GM19193 (cell line): ENCODE results near the gene PAM.

Experiments
- POLR2A ChIP-seq: IDR thresholded peaks from 4 replicates; pipeline ENCODE4 v1.6.1; 2011; ENCODE audit not compliant: insufficient read depth, insufficient read length; ENCODE audit errors: extremely low read depth

PAM gene

DNA sequence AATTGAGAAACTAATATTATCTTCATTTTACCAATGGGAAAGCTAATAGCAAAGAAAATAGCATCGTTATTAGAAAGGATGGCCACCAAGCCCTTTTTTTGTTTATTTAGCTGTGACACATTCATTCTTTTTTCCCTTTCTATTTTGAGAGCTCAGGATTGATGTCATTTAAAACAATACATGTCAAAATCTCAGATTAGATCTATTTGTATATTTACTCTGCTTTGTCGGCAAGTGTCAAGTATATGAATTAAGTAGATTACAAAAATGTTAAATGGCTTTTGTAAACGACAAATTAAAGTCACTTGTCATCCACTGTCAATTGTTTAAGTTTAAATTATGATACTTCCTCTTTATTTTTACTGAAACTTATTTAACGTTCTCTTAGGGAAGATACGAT, 118.9 kb downstream of the PAM start:
- TF ChIP-seq POLR2A = no peak

DNA sequence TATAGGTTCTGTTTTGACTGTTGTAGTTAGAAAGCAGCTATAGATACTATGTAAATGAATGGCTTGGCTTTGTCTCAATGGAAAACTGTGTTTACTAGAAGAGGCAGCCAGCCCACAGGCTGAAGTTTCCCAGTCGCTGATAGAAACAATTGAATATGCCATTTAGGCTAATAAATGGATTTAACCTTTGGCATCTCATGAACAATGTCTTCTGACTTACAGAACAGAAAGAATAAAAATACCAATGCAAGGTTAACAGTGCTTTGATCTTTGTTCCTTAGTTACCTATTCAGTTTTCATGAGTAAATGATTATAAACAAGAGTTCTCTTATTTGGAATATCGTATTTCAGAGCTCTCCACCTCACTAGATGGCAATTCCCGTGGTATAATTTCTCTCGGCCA, 120.6 kb downstream of the PAM start:
- TF ChIP-seq POLR2A = no peak

DNA sequence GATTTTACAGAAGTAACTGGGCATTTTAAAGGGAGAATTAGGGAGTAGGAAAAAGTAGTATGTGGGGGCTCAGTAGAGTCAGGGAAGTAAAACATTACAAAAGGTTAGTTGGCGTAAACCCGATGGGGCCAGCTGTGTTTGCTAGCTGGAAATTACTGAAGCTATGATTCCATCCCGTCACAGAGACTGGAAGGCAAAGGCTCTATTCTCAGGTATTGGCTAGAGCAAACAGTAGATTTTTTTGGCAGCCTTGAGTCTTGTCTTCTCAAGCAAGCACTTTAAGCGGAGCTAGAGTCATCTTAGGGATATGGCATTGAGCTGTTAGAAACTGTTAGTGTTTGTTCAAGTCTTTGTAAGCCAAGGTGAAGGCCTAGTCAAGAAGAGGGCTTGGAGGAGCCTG, 121.5 kb downstream of the PAM start:
- TF ChIP-seq POLR2A = no peak

DNA sequence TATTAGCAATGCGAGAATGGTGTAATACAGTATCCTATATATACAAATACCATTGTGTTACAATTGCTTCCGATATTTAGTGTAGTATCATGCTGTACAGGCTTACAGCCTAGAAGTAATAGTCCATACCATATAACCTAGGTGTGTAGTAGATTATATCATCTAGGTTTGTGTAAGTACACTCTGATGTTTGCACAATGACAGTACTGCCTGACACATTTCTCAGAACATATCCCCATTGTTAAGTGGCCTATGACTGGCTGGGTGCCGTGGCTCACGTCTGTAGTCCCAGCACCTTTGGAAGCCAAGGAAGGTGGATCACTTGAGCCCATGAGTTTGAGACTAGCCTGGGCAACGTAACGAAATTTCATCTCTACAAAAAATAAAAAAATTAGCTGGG, 124.6 kb downstream of the PAM start:
- TF ChIP-seq POLR2A = no peak

DNA sequence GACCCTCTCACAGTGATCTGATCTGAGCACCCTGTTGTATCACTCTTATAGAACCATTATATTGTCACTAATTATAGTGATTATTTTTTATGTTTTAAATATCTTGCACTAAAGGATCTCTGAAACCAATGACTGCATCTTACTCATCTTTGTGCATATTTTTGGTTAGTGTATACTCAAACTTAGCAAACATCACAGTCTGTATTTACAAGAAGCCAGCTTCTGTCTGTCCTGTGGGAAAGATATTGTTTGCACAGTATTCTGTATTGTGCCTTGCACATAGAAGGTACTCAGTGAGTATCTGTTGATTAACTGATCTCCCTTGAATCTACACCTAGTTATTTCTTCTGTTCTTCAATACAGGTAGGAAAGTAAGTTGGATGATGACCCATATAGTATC, 131.5 kb downstream of the PAM start:
- TF ChIP-seq POLR2A = no peak

DNA sequence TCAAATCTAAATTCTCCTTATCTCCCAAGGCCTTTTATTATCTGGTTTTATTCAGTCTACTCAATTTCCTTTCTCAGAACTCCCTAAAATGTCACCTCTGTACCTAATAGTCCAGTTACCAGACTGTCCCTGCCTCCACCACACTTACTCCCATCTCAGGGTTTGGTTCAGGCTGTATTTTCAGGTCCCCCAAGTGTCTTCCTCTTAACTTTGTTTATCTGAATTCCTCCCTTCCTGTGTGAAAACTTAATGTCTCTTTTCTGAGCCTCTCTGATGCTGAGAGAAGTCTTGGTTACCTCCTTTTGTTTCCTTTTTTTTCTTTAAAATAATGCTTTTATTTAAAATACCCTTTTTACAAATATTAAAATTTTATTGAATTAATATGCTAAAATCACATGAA, 133.4 kb downstream of the PAM start:
- no peak for TF ChIP-seq POLR2A

DNA sequence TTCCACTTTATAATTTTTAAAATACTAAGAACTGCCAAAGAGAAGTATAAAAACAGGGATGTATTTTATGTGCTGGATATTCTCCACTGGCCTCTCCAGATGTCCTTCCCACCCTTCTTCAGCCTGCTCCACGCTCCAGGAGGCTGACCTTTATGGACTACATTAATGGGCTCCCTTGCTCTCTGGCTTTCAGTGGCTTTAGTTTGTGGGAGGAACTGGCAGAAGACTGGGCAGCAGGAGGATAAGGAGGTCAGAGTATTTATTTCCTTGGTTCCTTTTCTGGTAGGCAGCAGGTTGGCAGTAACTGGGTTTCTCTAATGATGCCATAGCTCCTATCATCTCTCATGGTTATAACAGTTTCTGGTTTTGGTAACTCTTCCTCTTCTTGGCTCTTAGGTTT, 133.9 kb downstream of the PAM start:
- no peak for TF ChIP-seq POLR2A

DNA sequence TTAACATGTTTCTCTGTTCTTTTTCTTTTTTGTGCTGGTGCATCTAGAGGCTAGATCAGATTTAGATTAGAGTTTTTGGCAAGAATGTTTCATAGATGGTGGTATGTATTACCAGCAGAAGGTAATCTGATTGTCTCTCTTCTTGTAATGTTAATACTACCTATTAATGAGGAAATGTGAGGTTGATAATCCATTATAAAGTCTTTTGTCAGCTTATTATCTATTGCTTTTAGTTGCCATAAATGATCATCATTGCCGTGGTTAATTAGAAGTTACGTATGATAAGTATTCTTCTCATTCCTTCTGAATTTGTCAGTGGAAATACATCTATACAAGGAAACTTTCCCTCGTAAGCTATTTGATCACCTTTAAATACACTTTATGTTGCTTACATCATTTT, 135.0 kb downstream of the PAM start:
- TF ChIP-seq POLR2A = no peak

DNA sequence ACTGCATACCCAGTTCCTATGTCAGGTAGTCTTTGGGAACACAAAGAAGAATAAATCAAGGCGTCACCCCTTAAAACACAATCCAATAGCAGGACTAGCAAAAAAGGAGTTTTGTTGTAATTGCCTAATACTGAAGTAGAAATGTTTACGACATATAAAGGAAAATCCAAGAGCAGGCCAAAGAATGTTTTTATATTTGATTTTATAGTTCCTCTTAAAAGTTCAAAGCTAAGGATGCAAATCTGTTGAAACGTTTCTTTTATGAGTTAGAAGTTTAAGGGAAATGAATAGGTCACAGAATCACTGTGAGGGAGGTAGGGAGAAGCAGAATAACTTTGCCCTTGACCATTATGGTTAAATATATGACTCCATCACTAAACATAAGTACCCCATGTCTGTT, 136.1 kb downstream of the PAM start:
- no peak for TF ChIP-seq POLR2A

DNA sequence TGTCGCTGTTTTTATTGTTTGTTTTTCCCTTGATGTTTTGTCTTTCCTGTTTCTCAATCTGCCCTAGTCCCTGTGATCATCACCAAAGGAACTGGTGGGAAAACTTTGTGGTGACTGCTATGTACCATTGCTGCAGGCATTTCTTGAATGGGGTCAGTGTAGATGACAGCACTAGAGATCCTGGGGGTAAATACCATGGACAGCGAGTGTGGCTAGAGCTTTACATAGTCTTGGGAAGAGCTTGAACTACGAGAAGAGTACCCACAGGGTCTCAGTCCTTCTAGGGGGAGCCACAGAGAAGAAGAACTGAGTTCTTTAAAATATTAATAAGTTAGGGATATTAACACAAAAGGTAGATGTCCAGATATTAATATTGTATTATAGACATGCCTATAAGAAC, 138.8 kb downstream of the PAM start:
- no peak for TF ChIP-seq POLR2A

DNA sequence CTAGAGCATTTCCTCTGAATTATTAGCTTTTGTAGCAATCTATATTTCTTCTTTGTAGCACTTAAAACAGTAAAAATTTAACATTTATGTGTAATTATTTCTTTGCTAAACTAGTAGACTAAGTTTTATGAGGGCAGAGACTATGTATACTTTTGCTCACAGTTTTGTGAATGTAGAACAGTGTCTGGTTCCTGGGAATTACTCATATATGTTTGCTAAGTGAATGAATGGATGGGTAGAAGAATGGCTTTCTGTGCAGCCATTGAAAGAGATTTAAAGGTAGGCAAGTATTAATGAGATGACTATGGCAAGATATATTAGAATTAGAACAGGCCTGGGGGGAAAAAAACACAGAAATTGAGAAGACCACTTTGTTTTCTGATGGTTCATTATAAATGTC, 140.1 kb downstream of the PAM start:
- TF ChIP-seq POLR2A = no peak

DNA sequence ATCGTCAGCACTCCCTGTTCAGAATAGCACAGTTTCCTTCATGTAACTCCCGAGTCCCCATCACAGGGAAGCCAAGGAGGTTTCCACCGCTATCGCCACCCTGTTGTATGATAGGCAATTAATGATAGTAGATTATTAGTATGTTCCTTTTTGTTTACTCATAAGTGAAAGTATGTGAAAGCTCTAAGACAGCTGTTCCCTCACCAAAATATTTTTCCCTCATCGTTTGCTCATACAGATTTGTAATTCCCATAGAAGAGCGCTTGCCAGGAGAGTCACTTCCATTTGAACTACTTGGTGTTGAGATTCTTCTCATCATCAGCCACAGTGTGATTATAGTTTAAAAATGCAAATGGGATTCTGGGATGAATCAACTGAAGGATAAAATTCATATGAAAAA, 140.9 kb downstream of the PAM start:
- TF ChIP-seq POLR2A = no peak

DNA sequence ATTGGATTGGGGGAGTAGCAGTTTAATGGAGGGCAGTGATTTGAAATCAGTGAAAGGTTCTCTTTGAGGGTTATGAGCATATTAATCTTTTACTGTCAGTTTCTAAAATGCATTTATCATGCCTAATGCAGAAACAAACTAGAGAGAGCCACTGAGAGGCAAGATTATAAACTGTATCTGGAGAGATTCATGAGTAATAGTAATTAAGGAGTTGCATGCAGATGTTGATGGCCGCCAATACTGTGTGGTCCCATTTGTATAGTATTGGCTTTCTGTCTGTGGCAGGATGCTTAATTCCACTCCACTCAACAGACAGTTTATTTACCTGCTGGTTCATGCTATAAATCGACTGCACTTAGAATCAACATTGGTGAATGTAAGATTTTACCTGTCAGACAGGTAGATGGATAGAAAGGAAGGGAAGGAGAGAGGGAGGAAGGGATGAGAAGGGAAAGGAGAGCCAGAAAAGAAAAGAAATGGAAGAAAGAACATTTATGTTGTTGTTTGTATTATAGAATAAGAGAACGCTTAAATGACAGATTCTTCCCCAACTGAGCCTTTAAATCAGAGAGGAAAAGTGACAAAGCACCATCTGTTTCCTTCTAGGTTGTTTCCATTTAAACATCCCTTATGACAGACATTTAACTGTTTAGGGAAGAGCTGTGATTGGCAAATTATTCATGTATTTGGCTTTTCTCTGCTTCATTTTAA, 146.5 kb downstream of the PAM start:
- no peak for TF ChIP-seq POLR2A

DNA sequence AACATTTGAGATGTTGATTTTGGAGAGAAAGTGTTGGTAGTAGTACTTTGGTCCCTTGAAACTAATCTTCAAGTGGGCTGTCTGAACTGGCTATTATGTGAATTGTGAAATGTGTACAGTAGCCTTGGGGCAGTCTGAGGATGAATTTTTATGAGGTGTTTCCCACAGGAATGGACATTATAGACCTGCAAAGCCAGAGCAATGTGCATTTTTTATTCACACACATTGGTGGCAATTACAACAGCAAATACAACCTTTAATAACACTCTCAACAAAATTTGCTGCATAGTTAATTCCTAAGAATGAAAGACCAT, 147.0 kb downstream of the PAM start:
- no peak for TF ChIP-seq POLR2A

DNA sequence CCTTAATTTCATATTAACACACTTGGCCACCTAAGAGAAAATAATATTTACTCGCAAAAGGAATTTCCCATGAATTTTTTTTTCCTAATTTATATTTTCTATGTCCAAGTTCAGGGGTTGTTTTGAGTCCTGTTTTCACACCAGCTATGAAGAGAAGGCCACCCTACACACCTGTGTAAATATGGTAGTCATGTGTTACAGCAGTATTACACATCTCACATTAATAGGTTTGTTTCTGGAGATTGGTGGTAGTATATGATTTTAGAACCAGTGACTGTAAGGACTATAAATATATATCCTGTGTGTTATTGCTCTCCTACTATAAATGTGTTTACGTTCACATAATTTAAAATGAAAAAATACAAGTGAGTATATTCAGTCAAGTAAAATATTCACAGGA, 147.5 kb downstream of the PAM start:
- TF ChIP-seq POLR2A = no peak

DNA sequence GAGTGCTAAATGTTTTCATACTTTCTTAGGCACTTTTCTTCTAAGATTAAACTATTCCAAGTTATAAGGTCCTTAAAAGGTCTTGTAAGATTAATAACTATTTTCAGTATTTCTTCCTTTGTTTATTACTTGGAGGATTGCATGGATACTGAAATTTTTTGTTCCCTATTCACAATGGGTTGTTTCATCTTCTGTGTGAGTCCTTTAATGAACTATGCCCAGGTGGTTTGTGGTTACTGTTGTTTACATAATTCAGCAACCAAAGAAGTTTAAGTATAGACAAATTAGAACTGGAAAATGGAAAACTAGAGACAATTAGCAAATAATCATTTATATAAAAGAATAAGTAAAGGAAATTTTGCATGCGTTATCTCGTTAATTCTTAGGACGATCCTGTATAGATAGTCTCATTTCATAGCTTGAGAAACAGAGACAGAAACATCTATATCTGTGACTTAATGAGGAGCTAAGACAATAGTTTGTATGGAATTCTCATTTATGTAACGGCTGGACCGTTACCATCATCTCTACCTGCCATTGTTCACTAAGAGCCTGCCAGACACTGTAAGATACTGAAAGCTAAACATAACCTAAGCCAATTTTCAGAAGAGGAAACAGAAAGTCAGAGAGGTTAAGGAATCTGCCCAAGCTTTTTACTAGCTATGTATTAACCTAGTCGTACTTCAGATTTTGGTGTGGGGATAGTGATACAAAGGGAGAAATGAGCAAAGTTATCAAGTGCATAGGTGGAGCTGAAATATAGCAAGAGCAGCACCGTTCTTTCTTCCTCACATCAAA, 148.2 kb downstream of the PAM start:
- no peak for TF ChIP-seq POLR2A
